GM23338 (cell line): Measurements from ENCODE around the gene ERO1B. TPM values are rescaled to one million over a fixed set of nuclear protein-coding genes. Genes with fewer than 3 reads are reported as not detected.

Experiments
- ATAC-seq: fragments of 200-7000 bp; cut with Tn5 transposase; 3 replicates; pipeline ENCODE4 v1.9.1; 2020
- DNase-seq: peaks from one replicate; pipeline ENCODE4 v3.0.0-alpha.2; 2015; ENCODE audit warnings: low spot score
- H2AFZ ChIP-seq: fragments of 200-600 bp; sonication (generic); 2 replicates; pipeline ENCODE4 v1.8.0; 2016; ENCODE audit warnings: antibody characterized with exemption, mild to moderate bottlenecking, moderate library complexity
- H3F3A ChIP-seq: fragments of 200-600 bp; sonication (generic); replicated peaks from 2 replicates; pipeline ENCODE4 v1.8.0; 2017; ENCODE audit warnings: antibody characterized with exemption, mixed run types, low read depth
- H3K27ac ChIP-seq: fragments of 200-600 bp; sonication (generic); 2 replicates; pipeline ENCODE4 v1.6.1; 2016; ENCODE audit warnings: low read depth
- H3K27me3 ChIP-seq: fragments of 200-600 bp; sonication (generic); 2 replicates; pipeline ENCODE4 v1.8.0; 2016; ENCODE audit warnings: mild to moderate bottlenecking, mixed run types, moderate library complexity; ENCODE audit not compliant: insufficient read depth
- H3K36me3 ChIP-seq: fragments of 200-600 bp; sonication (generic); 2 replicates; pipeline ENCODE4 v1.8.0; 2016; ENCODE audit warnings: mild to moderate bottlenecking; ENCODE audit not compliant: insufficient read depth
- H3K4me1 ChIP-seq: fragments of 200-600 bp; sonication (generic); 2 replicates; pipeline ENCODE4 v1.8.0; 2016; ENCODE audit warnings: mild to moderate bottlenecking, moderate library complexity; ENCODE audit not compliant: insufficient read depth
- H3K4me2 ChIP-seq: fragments of 200-600 bp; sonication (generic); 2 replicates; pipeline ENCODE4 v1.7.1; 2017; ENCODE audit warnings: mixed run types
- H3K4me3 ChIP-seq: fragments of 200-600 bp; sonication (generic); 2 replicates; pipeline ENCODE4 v1.6.1; 2016; ENCODE audit warnings: mixed run types
- H3K79me2 ChIP-seq: fragments of 200-600 bp; sonication (generic); replicated peaks from 2 replicates; pipeline ENCODE4 v1.8.0; 2017; ENCODE audit warnings: mild to moderate bottlenecking; ENCODE audit not compliant: insufficient read depth
- H3K9me2 ChIP-seq: fragments of 200-600 bp; sonication (generic); 2 replicates; pipeline ENCODE4 v1.8.0; 2017; ENCODE audit not compliant: insufficient read depth
- H4K20me1 ChIP-seq: fragments of 200-600 bp; sonication (generic); replicated peaks from 2 replicates; pipeline ENCODE4 v1.8.0; 2017; ENCODE audit warnings: mild to moderate bottlenecking; ENCODE audit not compliant: insufficient read depth
- H3K27ac Mint-ChIP-seq: 2 replicates; pipeline ENCODE4 v1.8.0; 2020; ENCODE audit warnings: inconsistent platforms, mild to moderate bottlenecking, moderate library complexity, mixed read lengths
- H3K27me3 Mint-ChIP-seq: 3 replicates; pipeline ENCODE4 v1.8.0; 2022; ENCODE audit warnings: low read depth, mild to moderate bottlenecking, moderate library complexity, mixed read lengths, inconsistent platforms; ENCODE audit not compliant: insufficient read depth, poor library complexity
- H3K36me3 Mint-ChIP-seq: 3 replicates; pipeline ENCODE4 v1.8.0; 2021; ENCODE audit warnings: low read depth, mild to moderate bottlenecking, inconsistent platforms, moderate library complexity, mixed read lengths
- H3K4me1 Mint-ChIP-seq: 3 replicates; pipeline ENCODE4 v1.8.0; 2020; ENCODE audit warnings: mild to moderate bottlenecking, inconsistent platforms, mixed read lengths
- H3K4me3 Mint-ChIP-seq: 3 replicates; pipeline ENCODE4 v1.8.0; 2021; ENCODE audit warnings: moderate library complexity, mild to moderate bottlenecking, inconsistent platforms, mixed read lengths
- H3K9me3 Mint-ChIP-seq: 3 replicates; pipeline ENCODE4 v1.8.0; 2020; ENCODE audit warnings: moderate library complexity, mild to moderate bottlenecking, inconsistent platforms, mixed read lengths
- CREB1 ChIP-seq: fragments of 250-450 bp; sonication (Bioruptor Pico); IDR thresholded peaks from 2 replicates; pipeline ENCODE4 v1.5.0; 2020; ENCODE audit warnings: low read depth, mild to moderate bottlenecking, moderate library complexity
- EZH2 ChIP-seq: fragments of 200-600 bp; sonication (generic); IDR thresholded peaks from one replicate; pipeline ENCODE4 v1.8.0; 2017; ENCODE audit warnings: antibody characterized with exemption, mild to moderate bottlenecking, low read depth; ENCODE audit not compliant: unreplicated experiment
- EZH2phosphoT487 ChIP-seq: fragments of 200-600 bp; sonication (generic); IDR thresholded peaks from one replicate; pipeline ENCODE4 v1.8.1; 2018; ENCODE audit warnings: antibody characterized with exemption; ENCODE audit not compliant: unreplicated experiment
- JUNB ChIP-seq: IDR thresholded peaks from one replicate; pipeline ENCODE4 v1.6.1; 2016; ENCODE audit warnings: antibody characterized with exemption; ENCODE audit not compliant: unreplicated experiment
- NANOG ChIP-seq: IDR thresholded peaks from 2 replicates; pipeline ENCODE4 v1.6.1; 2016; ENCODE audit warnings: antibody characterized with exemption, borderline replicate concordance
- POLR2AphosphoS5 ChIP-seq: IDR thresholded peaks from 2 replicates; pipeline ENCODE4 v1.6.1; 2016; ENCODE audit warnings: antibody characterized with exemption, low read depth
- STAT1 ChIP-seq: IDR thresholded peaks from one replicate; pipeline ENCODE4 v1.6.1; 2016; ENCODE audit warnings: antibody characterized with exemption; ENCODE audit not compliant: unreplicated experiment
- ZNF114 ChIP-seq: fragments of 250-450 bp; sonication (Bioruptor Pico); IDR thresholded peaks from 2 replicates; pipeline ENCODE4 v1.5.0; 2020; ENCODE audit warnings: mild to moderate bottlenecking, moderate library complexity
- ZNF331 ChIP-seq: fragments of 250-450 bp; sonication (Bioruptor Pico); IDR thresholded peaks from 2 replicates; pipeline ENCODE4 v1.5.0; 2020; ENCODE audit warnings: low read depth, mild to moderate bottlenecking, moderate library complexity
- polyA plus RNA-seq: library from polyadenylated mRNA; unstranded; fragments of >200 nt; fragmentation: Nextera tagmentation; extraction: Ambion mirVana; gene quantifications from 2 replicates; pipeline ENCODE4 v1.2.1, GENCODE V29; 2016
- total RNA-seq: library from RNA; depleted of rRNA; stranded (reverse); fragments of >200 nt; shearing (Covaris generic); gene quantifications from 2 replicates; pipeline ENCODE4 v1.2.3, GENCODE V29; 2014
- TF ChIP-seq, protein P1 (sequence below): IDR thresholded peaks from 2 replicates; pipeline ENCODE4 v1.6.1; 2016; ENCODE audit warnings: antibody characterized with exemption
- TF ChIP-seq, protein P2 (sequence below): IDR thresholded peaks from one replicate; pipeline ENCODE4 v1.6.1; 2018; ENCODE audit warnings: antibody characterized with exemption; ENCODE audit not compliant: unreplicated experiment

ERO1B gene
- total and polyA plus RNA-seq, 2 experiments from 2014 or later: 2.4 to 3.6 TPM

- TF ChIP-seq ZNF114 (CRISPR knock-in tag) (no peak), JUNB (no peak), STAT1 (no peak), NANOG (no peak), ZNF331 (no peak), POLR2AphosphoS5 (no peak), EZH2phosphoT487 (no peak), CREB1 (CRISPR knock-in tag) (no peak), EZH2 (no peak)
- TF ChIP-seq, protein P1, sequence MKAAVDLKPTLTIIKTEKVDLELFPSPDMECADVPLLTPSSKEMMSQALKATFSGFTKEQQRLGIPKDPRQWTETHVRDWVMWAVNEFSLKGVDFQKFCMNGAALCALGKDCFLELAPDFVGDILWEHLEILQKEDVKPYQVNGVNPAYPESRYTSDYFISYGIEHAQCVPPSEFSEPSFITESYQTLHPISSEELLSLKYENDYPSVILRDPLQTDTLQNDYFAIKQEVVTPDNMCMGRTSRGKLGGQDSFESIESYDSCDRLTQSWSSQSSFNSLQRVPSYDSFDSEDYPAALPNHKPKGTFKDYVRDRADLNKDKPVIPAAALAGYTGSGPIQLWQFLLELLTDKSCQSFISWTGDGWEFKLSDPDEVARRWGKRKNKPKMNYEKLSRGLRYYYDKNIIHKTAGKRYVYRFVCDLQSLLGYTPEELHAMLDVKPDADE: no peak
- TF ChIP-seq, protein P2, sequence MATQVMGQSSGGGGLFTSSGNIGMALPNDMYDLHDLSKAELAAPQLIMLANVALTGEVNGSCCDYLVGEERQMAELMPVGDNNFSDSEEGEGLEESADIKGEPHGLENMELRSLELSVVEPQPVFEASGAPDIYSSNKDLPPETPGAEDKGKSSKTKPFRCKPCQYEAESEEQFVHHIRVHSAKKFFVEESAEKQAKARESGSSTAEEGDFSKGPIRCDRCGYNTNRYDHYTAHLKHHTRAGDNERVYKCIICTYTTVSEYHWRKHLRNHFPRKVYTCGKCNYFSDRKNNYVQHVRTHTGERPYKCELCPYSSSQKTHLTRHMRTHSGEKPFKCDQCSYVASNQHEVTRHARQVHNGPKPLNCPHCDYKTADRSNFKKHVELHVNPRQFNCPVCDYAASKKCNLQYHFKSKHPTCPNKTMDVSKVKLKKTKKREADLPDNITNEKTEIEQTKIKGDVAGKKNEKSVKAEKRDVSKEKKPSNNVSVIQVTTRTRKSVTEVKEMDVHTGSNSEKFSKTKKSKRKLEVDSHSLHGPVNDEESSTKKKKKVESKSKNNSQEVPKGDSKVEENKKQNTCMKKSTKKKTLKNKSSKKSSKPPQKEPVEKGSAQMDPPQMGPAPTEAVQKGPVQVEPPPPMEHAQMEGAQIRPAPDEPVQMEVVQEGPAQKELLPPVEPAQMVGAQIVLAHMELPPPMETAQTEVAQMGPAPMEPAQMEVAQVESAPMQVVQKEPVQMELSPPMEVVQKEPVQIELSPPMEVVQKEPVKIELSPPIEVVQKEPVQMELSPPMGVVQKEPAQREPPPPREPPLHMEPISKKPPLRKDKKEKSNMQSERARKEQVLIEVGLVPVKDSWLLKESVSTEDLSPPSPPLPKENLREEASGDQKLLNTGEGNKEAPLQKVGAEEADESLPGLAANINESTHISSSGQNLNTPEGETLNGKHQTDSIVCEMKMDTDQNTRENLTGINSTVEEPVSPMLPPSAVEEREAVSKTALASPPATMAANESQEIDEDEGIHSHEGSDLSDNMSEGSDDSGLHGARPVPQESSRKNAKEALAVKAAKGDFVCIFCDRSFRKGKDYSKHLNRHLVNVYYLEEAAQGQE: no peak
- no peak overlapping the region for H3K27ac Mint-ChIP-seq
- no peak overlapping the region for H3K4me3 Mint-ChIP-seq
- no peak for DNase-seq
- H3K27ac ChIP-seq: no peak overlapping the region
- H3K4me2 ChIP-seq: no peak overlapping the region
- H3K9me2 ChIP-seq: no peaks in the 10 kb centered on the region
- H3K4me3 ChIP-seq: no peak overlapping the region
- peaks cover 29% of the 10 kb centered on the region; the same call in 2 of the 3 replicates for H3K36me3 Mint-ChIP-seq
- peaks cover 6% of the 10 kb centered on the region; the same call in 1 of the 2 replicates for H3K36me3 ChIP-seq
- peaks cover 3% of the 10 kb centered on the region; the same call in 1 of the 3 replicates for H3K9me3 Mint-ChIP-seq
- H3K79me2 ChIP-seq: no peaks in the 10 kb centered on the region
- no peaks in the 10 kb centered on the region for H3K4me1 Mint-ChIP-seq
- H3K4me1 ChIP-seq: no peaks in the 10 kb centered on the region
- H2AFZ ChIP-seq: no peak overlapping the region
- ATAC-seq: no peak
- H3K27me3 ChIP-seq: no peaks in the 10 kb centered on the region
- H4K20me1 ChIP-seq: no peaks in the 10 kb centered on the region
- H3K27me3 Mint-ChIP-seq: no peaks in the 10 kb centered on the region
- H3F3A ChIP-seq: no peaks in the 10 kb centered on the region
Measured at GRCh38 chr1:236185687-236186086, 96.1 kb downstream of the ERO1B start.

GRCh38 chr1:236181059-236181458 lies 100.7 kb downstream of the ERO1B start:
- DNase-seq (no peak), ATAC-seq (no peak)
- no peaks in the 10 kb centered on the region for H4K20me1 ChIP-seq
- no peak overlapping the region for H3K27ac ChIP-seq
- H3K36me3 ChIP-seq: no peaks in the 10 kb centered on the region
- no peak overlapping the region for H3K4me3 ChIP-seq
- H2AFZ ChIP-seq: no peak overlapping the region
- H3K4me2 ChIP-seq: no peak overlapping the region
- no peaks in the 10 kb centered on the region for H3K27me3 ChIP-seq
- Mint-ChIP-seq H3K9me3 (no peaks in the 10 kb centered on the region), H3K4me1 (no peaks in the 10 kb centered on the region; the same call in 2 of the 3 replicates), H3K36me3 (peaks cover 10% of the 10 kb centered on the region; the same call in 2 of the 3 replicates), H3K27ac (no peak overlapping the region), H3K27me3 (peaks cover 3% of the 10 kb centered on the region), H3K4me3 (no peak overlapping the region)
- H3K79me2 ChIP-seq: no peaks in the 10 kb centered on the region
- TF ChIP-seq ZNF331 (no peak), EZH2phosphoT487 (no peak)
- H3K9me2 ChIP-seq: no peaks in the 10 kb centered on the region
- no peaks in the 10 kb centered on the region for H3K4me1 ChIP-seq
- H3F3A ChIP-seq: no peaks in the 10 kb centered on the region
